Ovary (tissue), 9 donors: ENCODE data around the gene TRAK1. TPM values are rescaled to one million over a fixed set of nuclear protein-coding genes. Genes with fewer than 3 reads are reported as not detected.

Source experiments
- DNase-seq, 5 donors: peaks; one replicate each; pipeline ENCODE4 v3.0.0-alpha.2; 2019 to 2020
- H3K27ac ChIP-seq, 2 donors: fragments of 200-600 bp; one replicate each; pipeline versions ENCODE4 v1.5.1 to v1.8.0; 2019 to 2022
- H3K27me3 ChIP-seq: fragments of 200-600 bp; one replicate; pipeline ENCODE4 v1.8.0; 2022
- H3K36me3 ChIP-seq: fragments of 200-600 bp; sonication (generic); one replicate; pipeline ENCODE4 v1.5.1; 2019
- H3K4me1 ChIP-seq: one replicate; pipeline ENCODE4 v1.8.1; 2013; ENCODE audit warnings: mild to moderate bottlenecking, moderate library complexity; ENCODE audit not compliant: insufficient read depth
- H3K4me3 ChIP-seq: fragments of 200-600 bp; sonication (generic); one replicate; pipeline ENCODE4 v1.5.1; 2017
- H3K9me3 ChIP-seq, 2 donors: fragments of 200-600 bp in 1 of 2; sonication (generic) in 1 of 2; one replicate each; pipeline versions ENCODE4 v1.5.1 to v1.8.1; 2013 to 2019; ENCODE audit warnings: mild to moderate bottlenecking in 1 of 2, moderate library complexity in 1 of 2
- EP300 ChIP-seq: sonication (generic); formaldehyde crosslinking; IDR thresholded peaks from one replicate; pipeline ENCODE4 v1.6.1; 2017; ENCODE audit warnings: antibody characterized with exemption
- POLR2A ChIP-seq: fragments of 450-650 bp; IDR thresholded peaks from one replicate; pipeline ENCODE4 v1.6.1; 2017; ENCODE audit warnings: antibody characterized with exemption, mild to moderate bottlenecking, moderate library complexity
- WGBS, 3 donors: extraction: QIAGEN DNeasy Blood & Tissue Kit in 1 of 3; methylation state at CpG; one replicate each; pipeline versions ENCODE4 v1.1.5 to v1.1.7; 2013 to 2017; 5-methylcytosine and 5-hydroxymethylcytosine counted together
- intact Hi-C, 4 donors: fragments of 100-400 bp; cut with DNase I; formaldehyde crosslinking; loops; one replicate each; pipeline versions ENCODE4 v1.11.0 to v1.15.1; 2022 to 2023
- polyA plus RNA-seq, 2 donors: library from polyadenylated mRNA; stranded (reverse); fragments of 200-250 nt in 1 of 2; fragments of 350-450 nt in 1 of 2; fragmentation: Illumina TruSeq in 1 of 2; extraction: RNeasy Lipid Tissue Mini Kit (QIAGEN cat#74804) in 1 of 2; gene quantifications; one replicate each; pipeline ENCODE4 v1.2.3, GENCODE V29; 2013 to 2014
- total RNA-seq, 7 donors: library from RNA; depleted of rRNA in 2 of 7; stranded (reverse); fragments of >200 nt in 2 of 7; fragmentation: NEBNext Ultra II Directional in 3 of 7; extraction: Animal tissue kit (Norgen Biotek cat#: 25700) in 3 of 7; gene quantifications; one replicate each; pipeline versions ENCODE4 v1.1.0 to v1.2.4, GENCODE V29; 2016 to 2023
- TF ChIP-seq, protein P1 (sequence below), 3 donors: fragments of 450-650 bp in 2 of 3; fragments of 200-600 bp in 1 of 3; IDR thresholded peaks; one replicate each; pipeline versions ENCODE4 v1.5.1 to v1.8.0; 2016 to 2022; ENCODE audit warnings: antibody characterized with exemption in 3 of 3, mild to moderate bottlenecking in 1 of 3
- donor health status: DM: no; HTN: no; CAD: no; lungs with moderate emphysema.
- donor health status: DM: no; HTN: no; CAD: no.
- donor health status: Bipolar disorder and iron deficiency.
- donor health status: DM: yes; HTN: yes; CAD: no.
- donor health status: DM: no; HTN: no; CAD: no.
- donor health status: DM: yes; HTN: yes; CAD: no.

TRAK1 gene
- total and polyA plus RNA-seq, 9 donors: 7.1 to 17.7 (median 14.9) TPM

DNA sequence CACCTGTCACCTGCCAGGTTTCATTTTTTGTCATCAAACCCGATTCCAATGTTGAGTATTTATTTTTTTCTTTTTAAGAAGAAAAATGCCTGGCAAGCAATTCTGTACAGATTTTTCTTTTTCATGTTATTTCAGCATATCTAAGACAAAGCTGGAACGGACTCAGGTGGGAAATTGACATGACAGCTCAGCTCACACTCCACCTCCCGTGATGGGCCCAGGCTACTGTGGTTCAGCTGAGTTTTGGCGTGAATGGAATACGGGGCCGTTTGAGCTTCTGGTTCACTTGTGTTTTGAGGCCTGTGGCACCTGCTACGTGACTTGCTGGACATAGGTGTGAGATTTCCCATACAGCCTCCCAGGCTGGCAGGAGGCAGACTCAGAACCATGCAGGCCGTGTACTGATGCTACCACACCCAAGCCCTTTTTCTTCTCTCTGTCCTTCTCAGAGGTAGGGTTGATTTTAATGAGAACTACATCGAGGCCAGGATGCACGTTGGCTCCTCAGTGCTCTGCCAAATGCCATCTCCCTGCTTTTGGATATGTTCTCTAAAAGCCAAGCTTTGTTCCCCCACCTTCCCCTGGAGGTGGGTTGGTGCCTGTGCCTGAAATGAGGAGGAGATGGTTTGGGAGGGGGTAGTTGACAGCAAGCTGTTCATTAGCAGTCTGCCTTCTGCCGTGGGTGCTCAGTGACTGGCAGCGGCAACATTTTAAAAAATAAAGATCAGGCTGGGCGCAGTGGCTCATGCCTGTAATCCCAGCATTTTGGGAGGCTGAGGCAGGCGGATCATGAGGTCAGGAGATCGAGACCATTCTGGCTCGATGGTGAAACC is 48.7 kb downstream of the TRAK1 start:
- intact Hi-C loops: no loop called here
- no peaks in the 10 kb centered on the region for H3K9me3 ChIP-seq
- DNase-seq: no peak
- no peak overlapping the region for H3K4me3 ChIP-seq
- H3K27me3 ChIP-seq: no peaks in the 10 kb centered on the region
- peaks cover 2% of the 10 kb centered on the region for H3K4me1 ChIP-seq
- H3K36me3 ChIP-seq: no peaks in the 10 kb centered on the region
- WGBS, 3 donors: 91 to 94% (median 93%) methylated on average over 16 of the region's 16 CpGs
- no peak overlapping the region for H3K27ac ChIP-seq
- TF ChIP-seq EP300 (no peak), POLR2A (no peak)
- TF ChIP-seq, protein P1, sequence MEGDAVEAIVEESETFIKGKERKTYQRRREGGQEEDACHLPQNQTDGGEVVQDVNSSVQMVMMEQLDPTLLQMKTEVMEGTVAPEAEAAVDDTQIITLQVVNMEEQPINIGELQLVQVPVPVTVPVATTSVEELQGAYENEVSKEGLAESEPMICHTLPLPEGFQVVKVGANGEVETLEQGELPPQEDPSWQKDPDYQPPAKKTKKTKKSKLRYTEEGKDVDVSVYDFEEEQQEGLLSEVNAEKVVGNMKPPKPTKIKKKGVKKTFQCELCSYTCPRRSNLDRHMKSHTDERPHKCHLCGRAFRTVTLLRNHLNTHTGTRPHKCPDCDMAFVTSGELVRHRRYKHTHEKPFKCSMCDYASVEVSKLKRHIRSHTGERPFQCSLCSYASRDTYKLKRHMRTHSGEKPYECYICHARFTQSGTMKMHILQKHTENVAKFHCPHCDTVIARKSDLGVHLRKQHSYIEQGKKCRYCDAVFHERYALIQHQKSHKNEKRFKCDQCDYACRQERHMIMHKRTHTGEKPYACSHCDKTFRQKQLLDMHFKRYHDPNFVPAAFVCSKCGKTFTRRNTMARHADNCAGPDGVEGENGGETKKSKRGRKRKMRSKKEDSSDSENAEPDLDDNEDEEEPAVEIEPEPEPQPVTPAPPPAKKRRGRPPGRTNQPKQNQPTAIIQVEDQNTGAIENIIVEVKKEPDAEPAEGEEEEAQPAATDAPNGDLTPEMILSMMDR (IDR thresholded peaks at IDR 0.05): no peak

DNA sequence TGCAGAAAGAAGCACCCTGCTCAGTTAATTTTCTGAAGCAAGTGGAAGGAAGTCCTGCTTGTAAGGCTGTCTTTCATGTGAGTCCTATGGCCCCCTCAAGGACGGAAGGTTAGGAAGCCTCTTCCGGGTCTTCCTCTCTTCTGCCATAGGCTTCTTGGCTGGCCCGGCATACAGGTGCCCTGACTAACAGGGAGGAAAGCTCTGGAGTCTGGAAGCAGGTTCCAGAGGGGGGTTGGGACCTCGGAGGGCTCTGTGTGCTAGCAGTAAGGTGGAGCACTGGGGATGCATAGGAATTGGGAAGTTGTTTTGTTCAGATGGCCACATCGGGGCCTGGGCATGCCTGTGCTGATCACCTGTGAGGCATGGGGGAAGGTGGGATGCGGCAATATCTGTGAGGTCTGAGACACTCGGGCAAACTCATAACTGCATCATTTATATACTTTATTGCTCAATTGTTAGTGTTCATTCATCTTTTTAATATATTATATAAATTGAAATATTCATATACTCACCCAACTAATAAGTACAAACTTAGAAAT is 49.6 kb downstream of the TRAK1 start:
- WGBS, 3 donors: 81 to 82% (median 81%) methylated on average over 7 of the region's 7 CpGs
- TF ChIP-seq EP300: no peak
- no peak for TF ChIP-seq POLR2A
- TF ChIP-seq, protein P1 (IDR thresholded peaks at IDR 0.05): no peak

GRCh38 chr3:42143440-42143839 is 52.3 kb downstream of the TRAK1 start:
- H3K4me1 ChIP-seq: peaks cover 2% of the 10 kb centered on the region
- 73 to 86% (median 76%) methylated on average over 7 of the region's 7 CpGs for WGBS, 3 donors
- H3K9me3 ChIP-seq: no peaks in the 10 kb centered on the region
- no peaks in the 10 kb centered on the region for H3K27me3 ChIP-seq
- DNase-seq: no peak
- intact Hi-C loops: no loop called here
- H3K4me3 ChIP-seq: no peak overlapping the region
- no peak overlapping the region for H3K27ac ChIP-seq
- H3K36me3 ChIP-seq: no peaks in the 10 kb centered on the region
- TF ChIP-seq POLR2A: no peak
- TF ChIP-seq, protein P1 (IDR thresholded peaks at IDR 0.05): no peak
- no peak for TF ChIP-seq EP300

More for the DNA sequence above, 49.6 kb downstream of the TRAK1 start:
- intact Hi-C loops: no loop called here
- Histone ChIP-seq H3K9me3 (no peaks in the 10 kb centered on the region), H3K4me3 (no peak overlapping the region), H3K27ac (no peak overlapping the region), H3K36me3 (no peaks in the 10 kb centered on the region), H3K27me3 (no peaks in the 10 kb centered on the region), H3K4me1 (peaks cover 2% of the 10 kb centered on the region)
- DNase-seq: no peak

DNA sequence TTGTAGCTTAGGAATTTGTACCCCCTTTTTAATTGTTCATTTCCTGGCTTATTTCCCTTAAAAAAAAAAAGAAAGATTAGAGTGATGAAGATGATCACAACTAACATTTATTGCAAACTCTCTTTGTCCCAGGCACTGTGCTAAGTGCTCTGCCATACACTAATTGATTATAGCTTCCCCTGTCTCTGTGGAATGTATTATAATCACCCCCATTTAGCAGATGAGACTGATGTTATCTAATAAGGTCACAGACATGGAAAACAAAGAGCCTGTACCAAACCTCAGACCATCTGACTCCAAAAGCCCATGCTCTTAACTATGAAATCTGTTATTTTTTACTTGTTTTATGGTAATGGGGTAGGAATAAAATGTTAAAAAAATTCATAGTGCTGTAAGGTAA is 53.1 kb downstream of the TRAK1 start:
- Histone ChIP-seq H3K27me3 (no peaks in the 10 kb centered on the region), H3K4me1 (peaks cover 4% of the 10 kb centered on the region), H3K36me3 (no peaks in the 10 kb centered on the region), H3K4me3 (no peak overlapping the region), H3K27ac (no peak overlapping the region), H3K9me3 (no peaks in the 10 kb centered on the region)
- DNase-seq: no peak
- intact Hi-C loops: no loop called here
- TF ChIP-seq, protein P1 (IDR thresholded peaks at IDR 0.05): no peak
- TF ChIP-seq POLR2A (no peak), EP300 (no peak)
